ENCODE measurements around the gene CSNK1G3. TPM values are rescaled to one million over a fixed set of nuclear protein-coding genes. Genes with fewer than 3 reads are reported as not detected.

CSNK1G3 gene
- polyA plus RNA-seq, 1 donor (not counting 4 experiments of a cell fraction or from before 2014, with no cell fraction given) = 34.0 TPM

GRCh38 chr5:123517476-123517875 lies 5.5 kb downstream of the CSNK1G3 start:
- Histone ChIP-seq H3K9ac (ENCODE audit: control insufficient read depth, extremely low read depth, insufficient read depth, low read length) (no peak overlapping the region), H3K27ac (ENCODE audit: control insufficient read depth, insufficient read depth, low read length) (no peak overlapping the region), H4K20me1 (ENCODE audit: control insufficient read depth, extremely low read depth, insufficient read depth, low read length) (no peaks in the 10 kb centered on the region), H3K36me3 (ENCODE audit: control insufficient read depth in 2 of 2, extremely low read depth in 1 of 2, insufficient read depth in 2 of 2, low read length in 2 of 2) (no peaks in the 10 kb centered on the region), H3K4me2 (ENCODE audit: control insufficient read depth, extremely low read depth, insufficient read depth, low read depth, low read length) (no peak overlapping the region), H3K4me3 (ENCODE audit: control insufficient read depth in 2 of 3, extremely low read depth in 1 of 3, insufficient read depth in 2 of 3, low read depth in 1 of 3, low read length in 3 of 3) (no peak overlapping the region), H3K27me3 (ENCODE audit: control insufficient read depth, extremely low read depth, insufficient read depth, low read length) (no peaks in the 10 kb centered on the region), H3K4me1 (ENCODE audit: control insufficient read depth, extremely low read depth, insufficient read depth, low read length) (peaks cover 16% of the 10 kb centered on the region), H2AFZ (ENCODE audit: control insufficient read depth, low read length) (no peak overlapping the region), H3K79me2 (ENCODE audit: control insufficient read depth, insufficient read depth, low read length) (peaks cover 95% of the 10 kb centered on the region), H3K9me1 (ENCODE audit: control insufficient read depth, extremely low read depth, insufficient read depth, low read length) (no peaks in the 10 kb centered on the region), H3K9me3 (ENCODE audit: control insufficient read depth, low read depth, low read length) (no peaks in the 10 kb centered on the region)
- DNase-seq (ENCODE audit: low read depth, low spot score) (no peak), FAIRE-seq (no peak)
- TF ChIP-seq CTCF (optimal IDR thresholded peaks at IDR 0.05 in 1 of 3, IDR thresholded peaks at IDR 0.05 in 1 of 3, conservative IDR thresholded peaks at IDR 0.05 in 1 of 3; ENCODE audit: extremely low read depth in 1 of 3, insufficient read depth in 2 of 3, low read length in 3 of 3) (no peak), EZH2 (IDR thresholded peaks at IDR 0.05; ENCODE audit: low read length) (no peak)
- dilution Hi-C loops (cut with MboI; ENCODE audit: extremely low pct_ligation_motif_present, low sequenced_read_pairs) = no loop called here

DNA sequence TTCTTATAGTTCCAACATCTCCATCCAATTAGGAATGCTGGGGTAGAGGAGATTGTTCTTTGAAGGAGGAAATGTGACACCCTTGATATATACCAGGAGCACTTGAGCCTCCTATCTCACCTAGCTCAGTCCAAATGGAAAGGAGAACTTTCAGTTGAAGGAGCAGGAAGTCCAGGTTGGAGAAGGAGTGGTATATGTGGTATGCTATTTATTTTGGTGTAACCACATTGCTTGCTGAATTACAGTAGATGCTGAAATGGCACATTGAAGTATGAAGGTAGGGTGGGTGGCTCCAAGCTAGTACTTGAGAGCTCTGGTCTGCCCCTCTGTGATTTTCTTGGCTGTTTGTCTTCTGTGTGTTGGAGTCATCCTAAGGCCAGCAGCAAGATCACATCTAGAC lies 6.1 kb downstream of the CSNK1G3 start:
- Histone ChIP-seq H3K27ac (ENCODE audit: control insufficient read depth, insufficient read depth, low read length) (no peak overlapping the region), H3K4me1 (ENCODE audit: control insufficient read depth, extremely low read depth, insufficient read depth, low read length) (peaks cover 16% of the 10 kb centered on the region), H3K4me3 (ENCODE audit: control insufficient read depth in 2 of 3, extremely low read depth in 1 of 3, insufficient read depth in 2 of 3, low read depth in 1 of 3, low read length in 3 of 3) (no peak overlapping the region), H3K36me3 (ENCODE audit: control insufficient read depth in 2 of 2, extremely low read depth in 1 of 2, insufficient read depth in 2 of 2, low read length in 2 of 2) (no peaks in the 10 kb centered on the region), H3K79me2 (ENCODE audit: control insufficient read depth, insufficient read depth, low read length) (peaks cover 96% of the 10 kb centered on the region), H3K9me1 (ENCODE audit: control insufficient read depth, extremely low read depth, insufficient read depth, low read length) (no peaks in the 10 kb centered on the region), H3K4me2 (ENCODE audit: control insufficient read depth, extremely low read depth, insufficient read depth, low read depth, low read length) (no peak overlapping the region), H3K9ac (ENCODE audit: control insufficient read depth, extremely low read depth, insufficient read depth, low read length) (no peak overlapping the region), H2AFZ (ENCODE audit: control insufficient read depth, low read length) (no peak overlapping the region), H3K9me3 (ENCODE audit: control insufficient read depth, low read depth, low read length) (no peaks in the 10 kb centered on the region), H4K20me1 (ENCODE audit: control insufficient read depth, extremely low read depth, insufficient read depth, low read length) (no peaks in the 10 kb centered on the region), H3K27me3 (ENCODE audit: control insufficient read depth, extremely low read depth, insufficient read depth, low read length) (no peaks in the 10 kb centered on the region)
- dilution Hi-C loops (cut with MboI; ENCODE audit: extremely low pct_ligation_motif_present, low sequenced_read_pairs) = no loop called here
- FAIRE-seq (no peak), DNase-seq (ENCODE audit: low read depth, low spot score) (no peak)
- TF ChIP-seq EZH2 (IDR thresholded peaks at IDR 0.05; ENCODE audit: low read length) (no peak), CTCF (optimal IDR thresholded peaks at IDR 0.05 in 1 of 3, IDR thresholded peaks at IDR 0.05 in 1 of 3, conservative IDR thresholded peaks at IDR 0.05 in 1 of 3; ENCODE audit: extremely low read depth in 1 of 3, insufficient read depth in 2 of 3, low read length in 3 of 3) (no peak)

All from keratinocyte (primary cell).